HepG2 (cell line): ENCODE data around the gene OR3A3.

Experiments
- NR2F2 ChIP-seq: IDR thresholded peaks from 2 replicates; pipeline ENCODE4 v1.6.1; 2012; ENCODE audit warnings: low read depth, inconsistent platforms, borderline replicate concordance
- POLR2A ChIP-seq, 2 experiments: IDR thresholded peaks; 2 replicates each; pipeline ENCODE4 v1.6.1; 2011; ENCODE audit warnings: low read depth in 2 of 2, low read length in 2 of 2, mild to moderate bottlenecking in 1 of 2, moderate library complexity in 1 of 2; ENCODE audit not compliant: insufficient read depth in 1 of 2
- TF ChIP-seq, protein P1 (sequence below): sonication (generic); formaldehyde crosslinking; IDR thresholded peaks from 2 replicates; pipeline ENCODE4 v1.4.0; 2020; ENCODE audit warnings: mild to moderate bottlenecking, missing genetic modification reagents
- TF ChIP-seq, protein P2 (sequence below): IDR thresholded peaks from 2 replicates; pipeline ENCODE4 v1.6.1; 2016; ENCODE audit warnings: mild to moderate bottlenecking

DNA sequence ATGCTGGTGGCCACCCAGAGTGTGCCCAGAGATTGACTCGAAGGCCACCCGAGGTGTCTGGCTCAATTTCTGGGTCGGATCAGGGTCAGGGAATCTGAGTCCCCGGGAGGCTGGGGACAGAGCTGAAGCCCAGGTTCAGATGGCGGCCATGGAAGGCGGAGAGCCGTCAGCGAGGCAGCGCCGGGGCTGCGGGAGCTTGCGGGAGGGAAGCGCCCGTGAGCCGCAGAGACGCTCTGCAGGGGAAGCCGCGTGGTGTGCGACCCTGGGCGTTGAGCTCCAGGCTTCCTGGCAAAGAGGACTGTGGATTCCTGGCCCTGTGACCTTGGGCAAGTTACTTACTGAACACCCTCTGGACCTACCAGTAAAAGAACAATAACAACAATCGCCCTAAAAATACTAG, 61.0 kb downstream of the OR3A3 start:
- TF ChIP-seq, protein P1, sequence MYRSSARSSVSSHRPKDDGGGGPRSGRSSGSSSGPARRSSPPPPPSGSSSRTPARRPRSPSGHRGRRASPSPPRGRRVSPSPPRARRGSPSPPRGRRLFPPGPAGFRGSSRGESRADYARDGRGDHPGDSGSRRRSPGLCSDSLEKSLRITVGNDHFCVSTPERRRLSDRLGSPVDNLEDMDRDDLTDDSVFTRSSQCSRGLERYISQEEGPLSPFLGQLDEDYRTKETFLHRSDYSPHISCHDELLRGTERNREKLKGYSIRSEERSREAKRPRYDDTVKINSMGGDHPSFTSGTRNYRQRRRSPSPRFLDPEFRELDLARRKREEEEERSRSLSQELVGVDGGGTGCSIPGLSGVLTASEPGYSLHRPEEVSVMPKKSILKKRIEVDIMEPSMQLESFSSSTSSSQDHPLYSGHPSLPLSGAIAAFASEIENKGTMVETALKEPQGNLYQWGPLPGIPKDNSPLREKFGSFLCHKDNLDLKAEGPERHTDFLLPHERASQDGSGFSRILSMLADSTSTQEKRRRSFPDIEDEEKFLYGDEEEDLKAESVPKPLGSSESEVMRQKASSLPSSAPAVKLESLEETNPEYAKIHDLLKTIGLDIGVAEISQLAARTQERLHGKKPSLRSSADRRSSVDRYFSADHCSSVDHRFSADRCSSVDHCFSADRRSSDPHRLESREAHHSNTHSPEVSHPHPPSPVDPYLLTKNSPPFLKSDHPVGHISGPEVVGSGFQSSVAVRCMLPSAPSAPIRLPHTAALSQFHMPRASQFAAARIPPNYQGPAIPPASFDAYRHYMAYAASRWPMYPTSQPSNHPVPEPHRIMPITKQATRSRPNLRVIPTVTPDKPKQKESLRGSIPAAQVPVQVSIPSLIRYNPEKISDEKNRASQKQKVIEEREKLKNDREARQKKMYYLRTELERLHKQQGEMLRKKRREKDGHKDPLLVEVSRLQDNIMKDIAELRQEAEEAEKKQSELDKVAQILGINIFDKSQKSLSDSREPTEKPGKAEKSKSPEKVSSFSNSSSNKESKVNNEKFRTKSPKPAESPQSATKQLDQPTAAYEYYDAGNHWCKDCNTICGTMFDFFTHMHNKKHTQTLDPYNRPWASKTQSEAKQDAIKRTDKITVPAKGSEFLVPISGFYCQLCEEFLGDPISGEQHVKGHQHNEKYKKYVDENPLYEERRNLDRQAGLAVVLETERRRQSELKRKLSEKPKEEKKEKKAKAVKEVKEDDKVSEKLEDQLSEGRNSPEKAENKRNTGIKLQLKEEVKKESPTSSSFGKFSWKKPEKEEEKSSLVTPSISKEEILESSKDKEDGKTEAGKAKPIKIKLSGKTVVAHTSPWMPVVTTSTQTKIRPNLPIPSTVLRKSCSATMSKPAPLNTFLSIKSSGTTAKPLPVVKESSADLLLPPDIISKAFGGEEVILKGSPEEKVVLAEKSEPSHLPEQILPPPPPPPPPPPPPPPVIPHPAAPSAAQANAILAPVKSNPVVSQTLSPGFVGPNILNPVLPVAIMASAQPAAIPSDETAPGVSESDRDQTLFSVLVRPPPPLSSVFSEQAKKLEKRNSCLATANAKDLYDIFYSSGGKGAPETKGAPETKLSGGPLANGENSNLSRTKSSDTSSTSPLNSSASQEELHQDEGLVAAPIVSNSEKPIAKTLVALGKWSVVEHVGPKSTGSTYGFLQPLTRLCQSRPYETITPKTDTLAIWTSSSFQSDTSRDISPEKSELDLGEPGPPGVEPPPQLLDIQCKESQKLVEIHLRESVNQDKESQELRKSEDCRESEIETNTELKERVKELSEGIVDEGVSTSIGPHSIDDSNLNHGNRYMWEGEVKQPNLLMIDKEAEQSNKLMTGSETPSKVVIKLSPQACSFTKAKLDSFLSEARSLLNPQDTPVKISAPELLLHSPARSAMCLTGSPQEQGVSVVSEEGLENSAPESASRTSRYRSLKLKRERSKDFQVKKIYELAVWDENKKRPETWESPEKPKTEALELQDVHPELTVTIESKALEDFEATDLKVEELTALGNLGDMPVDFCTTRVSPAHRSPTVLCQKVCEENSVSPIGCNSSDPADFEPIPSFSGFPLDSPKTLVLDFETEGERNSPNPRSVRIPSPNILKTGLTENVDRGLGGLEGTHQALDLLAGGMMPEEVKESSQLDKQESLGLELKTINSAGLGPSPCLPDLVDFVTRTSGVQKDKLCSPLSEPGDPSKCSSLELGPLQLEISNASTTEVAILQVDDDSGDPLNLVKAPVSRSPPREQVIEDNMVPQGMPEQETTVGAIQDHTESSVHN, result no peak
- TF ChIP-seq, protein P2, sequence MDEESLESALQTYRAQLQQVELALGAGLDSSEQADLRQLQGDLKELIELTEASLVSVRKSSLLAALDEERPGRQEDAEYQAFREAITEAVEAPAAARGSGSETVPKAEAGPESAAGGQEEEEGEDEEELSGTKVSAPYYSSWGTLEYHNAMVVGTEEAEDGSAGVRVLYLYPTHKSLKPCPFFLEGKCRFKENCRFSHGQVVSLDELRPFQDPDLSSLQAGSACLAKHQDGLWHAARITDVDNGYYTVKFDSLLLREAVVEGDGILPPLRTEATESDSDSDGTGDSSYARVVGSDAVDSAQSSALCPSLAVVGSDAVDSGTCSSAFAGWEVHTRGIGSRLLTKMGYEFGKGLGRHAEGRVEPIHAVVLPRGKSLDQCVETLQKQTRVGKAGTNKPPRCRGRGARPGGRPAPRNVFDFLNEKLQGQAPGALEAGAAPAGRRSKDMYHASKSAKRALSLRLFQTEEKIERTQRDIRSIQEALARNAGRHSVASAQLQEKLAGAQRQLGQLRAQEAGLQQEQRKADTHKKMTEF, result no peak
- TF ChIP-seq NR2F2, result no peak
- TF ChIP-seq POLR2A (IDR thresholded peaks at IDR 0.05; ENCODE audit: insufficient read depth in 1 of 2, low read depth in 2 of 2, low read length in 2 of 2), result no peak
